Neural cell (in vitro differentiated cells): Measurements from ENCODE around the gene MAGI2. TPM values are rescaled to one million over a fixed set of nuclear protein-coding genes. Genes with fewer than 3 reads are reported as not detected.

ENCODE experiments used
- H2AFZ ChIP-seq: fragments of 200-600, 300-800 bp; sonication (generic), shearing (Covaris generic); 2 replicates; pipeline ENCODE4 v1.6.0; 2014; ENCODE audit warnings: low read depth, mild to moderate bottlenecking, antibody characterized with exemption, low read length, moderate library complexity
- H3F3A ChIP-seq: fragments of 200-600 bp; shearing (Covaris generic); 2 replicates; pipeline ENCODE4 v1.6.1; 2016; ENCODE audit warnings: mild to moderate bottlenecking, moderate library complexity, mixed read lengths, antibody characterized with exemption, low read length; ENCODE audit not compliant: insufficient read depth, poor library complexity, severe bottlenecking
- H3K27ac ChIP-seq: fragments of 200-600, 300-800 bp; sonication (generic), shearing (Covaris generic); 2 replicates; pipeline ENCODE4 v1.5.1; 2014; ENCODE audit warnings: mild to moderate bottlenecking, low read length, moderate library complexity
- H3K27me3 ChIP-seq: fragments of 300-800, 200-600 bp; sonication (generic), shearing (Covaris generic); 2 replicates; pipeline ENCODE4 v1.6.0; 2014; ENCODE audit warnings: mild to moderate bottlenecking, low read depth, low read length, moderate library complexity; ENCODE audit not compliant: insufficient read depth
- H3K36me3 ChIP-seq: fragments of 300-800, 200-600 bp; sonication (generic), shearing (Covaris generic); 2 replicates; pipeline ENCODE4 v1.5.1; 2014; ENCODE audit warnings: mild to moderate bottlenecking, antibody characterized with exemption, low read length, moderate library complexity; ENCODE audit not compliant: insufficient read depth
- H3K4me2 ChIP-seq: fragments of 300-800, 200-600 bp; sonication (generic), shearing (Covaris generic); 2 replicates; pipeline ENCODE4 v1.6.0; 2014; ENCODE audit warnings: mild to moderate bottlenecking, low read length
- H3K4me3 ChIP-seq: fragments of 300-800, 200-600 bp; sonication (generic), shearing (Covaris generic); 2 replicates; pipeline ENCODE4 v1.5.1; 2014; ENCODE audit warnings: mild to moderate bottlenecking, low read length, moderate library complexity
- H3K79me2 ChIP-seq: fragments of 200-600 bp; shearing (Covaris generic); replicated peaks from 2 replicates; pipeline ENCODE4 v1.6.0; 2014; ENCODE audit warnings: mild to moderate bottlenecking, low read length, moderate library complexity; ENCODE audit not compliant: insufficient read depth
- H3K9ac ChIP-seq: fragments of 300-800, 200-600 bp; sonication (generic), shearing (Covaris generic); 2 replicates; pipeline ENCODE4 v1.6.1; 2016; ENCODE audit warnings: mild to moderate bottlenecking, low read length, mixed read lengths
- H3K9me2 ChIP-seq: fragments of 200-600 bp; shearing (Covaris generic); 2 replicates; pipeline ENCODE4 v1.6.1; 2016; ENCODE audit warnings: mild to moderate bottlenecking, low read length, mixed read lengths; ENCODE audit not compliant: insufficient read depth
- H3K9me3 ChIP-seq: fragments of 200-600, 300-800 bp; sonication (generic), shearing (Covaris generic); 2 replicates; pipeline ENCODE4 v1.6.1; 2016; ENCODE audit warnings: mild to moderate bottlenecking, mixed run types, low read length, moderate library complexity, mixed read lengths
- H4K20me1 ChIP-seq: fragments of 200-600 bp; shearing (Covaris generic); 2 replicates; pipeline ENCODE4 v1.6.1; 2016; ENCODE audit warnings: mild to moderate bottlenecking, mixed run types; ENCODE audit not compliant: insufficient read depth
- EP300 ChIP-seq: fragments of 450-650 bp; conservative IDR thresholded peaks from 2 replicates; pipeline ENCODE4 v1.6.1; 2014; ENCODE audit warnings: antibody characterized with exemption, mild to moderate bottlenecking, moderate library complexity; ENCODE audit not compliant: poor library complexity, severe bottlenecking
- EZH2 ChIP-seq: fragments of 200-600, 300-800 bp; shearing (Covaris generic), sonication (generic); IDR thresholded peaks from 2 replicates; pipeline ENCODE4 v1.6.1; 2014; ENCODE audit warnings: antibody characterized with exemption, low read length, borderline replicate concordance, mild to moderate bottlenecking; ENCODE audit not compliant: insufficient read depth, poor library complexity, severe bottlenecking
- MXI1 ChIP-seq: fragments of 450-650 bp; conservative IDR thresholded peaks from 2 replicates; pipeline ENCODE4 v1.6.1; 2014; ENCODE audit warnings: antibody characterized with exemption, mild to moderate bottlenecking; ENCODE audit not compliant: poor library complexity, severe bottlenecking
- POLR2AphosphoS5 ChIP-seq: IDR thresholded peaks from 2 replicates; pipeline ENCODE4 v1.6.1; 2012
- RAD21 ChIP-seq: fragments of 450-650 bp; conservative IDR thresholded peaks from 2 replicates; pipeline ENCODE4 v1.6.1; 2014; ENCODE audit warnings: antibody characterized with exemption, mild to moderate bottlenecking, moderate library complexity
- SMC3 ChIP-seq: fragments of 450-650 bp; conservative IDR thresholded peaks from 2 replicates; pipeline ENCODE4 v1.6.1; 2014; ENCODE audit warnings: antibody characterized with exemption, mild to moderate bottlenecking, moderate library complexity; ENCODE audit not compliant: poor library complexity
- TAF1 ChIP-seq: IDR thresholded peaks from 2 replicates; pipeline ENCODE4 v1.6.1; 2012; ENCODE audit warnings: low read depth
- polyA plus RNA-seq: library from polyadenylated mRNA; depleted of rRNA; stranded (reverse); fragments of >200 nt; gene quantifications from 2 replicates; pipeline ENCODE4 v1.2.3, GENCODE V29; 2014
- TF ChIP-seq, protein P1 (sequence below): fragments of 450-650 bp; IDR thresholded peaks from 2 replicates; pipeline ENCODE4 v1.5.1; 2014; ENCODE audit warnings: antibody characterized with exemption, mild to moderate bottlenecking, moderate library complexity; ENCODE audit not compliant: poor library complexity, severe bottlenecking
- TF ChIP-seq, protein P2 (sequence below): IDR thresholded peaks from 2 replicates; pipeline ENCODE4 v1.6.1; 2012; ENCODE audit warnings: borderline replicate concordance

Gene MAGI2
- polyA plus RNA-seq, 1 donor from 2014 or later: 19.3 TPM

DNA sequence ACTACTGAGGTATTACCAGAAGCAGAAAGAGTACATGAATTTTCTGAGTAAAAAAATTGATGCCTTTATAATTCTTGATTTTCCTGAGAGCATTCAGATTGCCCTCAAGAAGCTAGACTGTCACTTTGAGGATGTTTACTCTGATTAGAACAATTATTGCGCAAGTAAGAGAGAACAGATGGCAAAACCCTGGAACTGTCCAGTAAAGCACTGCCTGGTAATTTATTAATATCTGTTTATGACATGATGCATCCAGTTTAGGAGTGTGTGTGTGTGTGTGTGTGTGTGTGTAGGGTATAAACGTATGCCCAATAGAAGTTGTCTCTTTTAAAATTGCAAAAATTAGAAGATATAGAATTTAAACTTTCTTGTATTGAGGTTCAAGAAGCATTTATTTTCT is 1275.1 kb downstream of the MAGI2 start:
- no peak for TF ChIP-seq TAF1
- TF ChIP-seq POLR2AphosphoS5: no peak
- TF ChIP-seq, protein P1, sequence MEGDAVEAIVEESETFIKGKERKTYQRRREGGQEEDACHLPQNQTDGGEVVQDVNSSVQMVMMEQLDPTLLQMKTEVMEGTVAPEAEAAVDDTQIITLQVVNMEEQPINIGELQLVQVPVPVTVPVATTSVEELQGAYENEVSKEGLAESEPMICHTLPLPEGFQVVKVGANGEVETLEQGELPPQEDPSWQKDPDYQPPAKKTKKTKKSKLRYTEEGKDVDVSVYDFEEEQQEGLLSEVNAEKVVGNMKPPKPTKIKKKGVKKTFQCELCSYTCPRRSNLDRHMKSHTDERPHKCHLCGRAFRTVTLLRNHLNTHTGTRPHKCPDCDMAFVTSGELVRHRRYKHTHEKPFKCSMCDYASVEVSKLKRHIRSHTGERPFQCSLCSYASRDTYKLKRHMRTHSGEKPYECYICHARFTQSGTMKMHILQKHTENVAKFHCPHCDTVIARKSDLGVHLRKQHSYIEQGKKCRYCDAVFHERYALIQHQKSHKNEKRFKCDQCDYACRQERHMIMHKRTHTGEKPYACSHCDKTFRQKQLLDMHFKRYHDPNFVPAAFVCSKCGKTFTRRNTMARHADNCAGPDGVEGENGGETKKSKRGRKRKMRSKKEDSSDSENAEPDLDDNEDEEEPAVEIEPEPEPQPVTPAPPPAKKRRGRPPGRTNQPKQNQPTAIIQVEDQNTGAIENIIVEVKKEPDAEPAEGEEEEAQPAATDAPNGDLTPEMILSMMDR: no peak
- TF ChIP-seq, protein P2, sequence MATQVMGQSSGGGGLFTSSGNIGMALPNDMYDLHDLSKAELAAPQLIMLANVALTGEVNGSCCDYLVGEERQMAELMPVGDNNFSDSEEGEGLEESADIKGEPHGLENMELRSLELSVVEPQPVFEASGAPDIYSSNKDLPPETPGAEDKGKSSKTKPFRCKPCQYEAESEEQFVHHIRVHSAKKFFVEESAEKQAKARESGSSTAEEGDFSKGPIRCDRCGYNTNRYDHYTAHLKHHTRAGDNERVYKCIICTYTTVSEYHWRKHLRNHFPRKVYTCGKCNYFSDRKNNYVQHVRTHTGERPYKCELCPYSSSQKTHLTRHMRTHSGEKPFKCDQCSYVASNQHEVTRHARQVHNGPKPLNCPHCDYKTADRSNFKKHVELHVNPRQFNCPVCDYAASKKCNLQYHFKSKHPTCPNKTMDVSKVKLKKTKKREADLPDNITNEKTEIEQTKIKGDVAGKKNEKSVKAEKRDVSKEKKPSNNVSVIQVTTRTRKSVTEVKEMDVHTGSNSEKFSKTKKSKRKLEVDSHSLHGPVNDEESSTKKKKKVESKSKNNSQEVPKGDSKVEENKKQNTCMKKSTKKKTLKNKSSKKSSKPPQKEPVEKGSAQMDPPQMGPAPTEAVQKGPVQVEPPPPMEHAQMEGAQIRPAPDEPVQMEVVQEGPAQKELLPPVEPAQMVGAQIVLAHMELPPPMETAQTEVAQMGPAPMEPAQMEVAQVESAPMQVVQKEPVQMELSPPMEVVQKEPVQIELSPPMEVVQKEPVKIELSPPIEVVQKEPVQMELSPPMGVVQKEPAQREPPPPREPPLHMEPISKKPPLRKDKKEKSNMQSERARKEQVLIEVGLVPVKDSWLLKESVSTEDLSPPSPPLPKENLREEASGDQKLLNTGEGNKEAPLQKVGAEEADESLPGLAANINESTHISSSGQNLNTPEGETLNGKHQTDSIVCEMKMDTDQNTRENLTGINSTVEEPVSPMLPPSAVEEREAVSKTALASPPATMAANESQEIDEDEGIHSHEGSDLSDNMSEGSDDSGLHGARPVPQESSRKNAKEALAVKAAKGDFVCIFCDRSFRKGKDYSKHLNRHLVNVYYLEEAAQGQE: no peak
- TF ChIP-seq SMC3: no peak
- TF ChIP-seq EZH2: no peak
- no peak for TF ChIP-seq MXI1
- TF ChIP-seq EP300: no peak
- no peak for TF ChIP-seq RAD21
- no peaks in the 10 kb centered on the region for H3K9me3 ChIP-seq
- no peaks in the 10 kb centered on the region for H3K9me2 ChIP-seq
- H3K27me3 ChIP-seq: no peaks in the 10 kb centered on the region
- no peak overlapping the region for H3K4me2 ChIP-seq
- H3K36me3 ChIP-seq: peaks cover 10% of the 10 kb centered on the region
- H3F3A ChIP-seq: no peaks in the 10 kb centered on the region
- H2AFZ ChIP-seq: no peak overlapping the region
- no peaks in the 10 kb centered on the region for H4K20me1 ChIP-seq
- no peak overlapping the region for H3K27ac ChIP-seq
- no peaks in the 10 kb centered on the region for H3K79me2 ChIP-seq
- no peak overlapping the region for H3K4me3 ChIP-seq
- no peak overlapping the region for H3K9ac ChIP-seq

DNA sequence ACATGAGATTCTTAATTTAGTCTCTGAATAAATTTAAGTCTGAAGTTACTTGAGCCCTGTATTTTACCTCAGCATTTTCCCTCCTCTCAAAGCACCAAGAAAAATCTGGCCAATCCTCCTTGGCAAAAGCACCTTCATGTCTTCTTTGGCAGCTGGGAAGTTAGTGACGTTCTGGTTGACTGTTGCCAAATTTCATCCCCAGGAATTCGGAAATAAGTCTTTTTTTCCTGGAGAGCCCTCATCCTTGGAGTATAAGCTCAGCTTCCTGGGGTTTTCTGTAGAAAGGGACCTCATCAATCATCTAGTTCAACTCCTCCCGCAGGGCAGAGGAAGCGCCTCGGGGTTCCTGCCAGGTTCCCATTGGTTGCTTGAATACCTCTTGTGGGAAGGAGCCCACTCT is 1277.3 kb downstream of the MAGI2 start:
- Histone ChIP-seq H3F3A (no peaks in the 10 kb centered on the region), H3K9ac (no peak overlapping the region), H3K27me3 (no peaks in the 10 kb centered on the region), H3K36me3 (peaks cover 10% of the 10 kb centered on the region), H3K9me2 (no peaks in the 10 kb centered on the region), H3K4me2 (no peak overlapping the region), H3K4me3 (no peak overlapping the region), H3K79me2 (no peaks in the 10 kb centered on the region), H2AFZ (no peak overlapping the region), H4K20me1 (no peaks in the 10 kb centered on the region), H3K27ac (no peak overlapping the region), H3K9me3 (no peaks in the 10 kb centered on the region)
- TF ChIP-seq MXI1 (no peak), SMC3 (no peak), EP300 (no peak), RAD21 (no peak), TAF1 (no peak), POLR2AphosphoS5 (no peak), EZH2 (no peak)
- TF ChIP-seq, protein P2: no peak
- TF ChIP-seq, protein P1: no peak
